GM19372 (cell line): ENCODE results near the gene MUC21.
"Not testable (repeated sequence)": the region's sequence is repeated elsewhere in the genome, so short reads cannot be mapped to it uniquely, and the experiment has no call there.

Experiments used
- ATAC-seq: cut with Tn5 transposase; IDR thresholded peaks from one replicate; pipeline ENCODE4 v1.9.1; 2021; ENCODE audit warnings: mild to moderate bottlenecking, low read depth, moderate library complexity; ENCODE audit not compliant: unreplicated experiment

MUC21 gene

DNA sequence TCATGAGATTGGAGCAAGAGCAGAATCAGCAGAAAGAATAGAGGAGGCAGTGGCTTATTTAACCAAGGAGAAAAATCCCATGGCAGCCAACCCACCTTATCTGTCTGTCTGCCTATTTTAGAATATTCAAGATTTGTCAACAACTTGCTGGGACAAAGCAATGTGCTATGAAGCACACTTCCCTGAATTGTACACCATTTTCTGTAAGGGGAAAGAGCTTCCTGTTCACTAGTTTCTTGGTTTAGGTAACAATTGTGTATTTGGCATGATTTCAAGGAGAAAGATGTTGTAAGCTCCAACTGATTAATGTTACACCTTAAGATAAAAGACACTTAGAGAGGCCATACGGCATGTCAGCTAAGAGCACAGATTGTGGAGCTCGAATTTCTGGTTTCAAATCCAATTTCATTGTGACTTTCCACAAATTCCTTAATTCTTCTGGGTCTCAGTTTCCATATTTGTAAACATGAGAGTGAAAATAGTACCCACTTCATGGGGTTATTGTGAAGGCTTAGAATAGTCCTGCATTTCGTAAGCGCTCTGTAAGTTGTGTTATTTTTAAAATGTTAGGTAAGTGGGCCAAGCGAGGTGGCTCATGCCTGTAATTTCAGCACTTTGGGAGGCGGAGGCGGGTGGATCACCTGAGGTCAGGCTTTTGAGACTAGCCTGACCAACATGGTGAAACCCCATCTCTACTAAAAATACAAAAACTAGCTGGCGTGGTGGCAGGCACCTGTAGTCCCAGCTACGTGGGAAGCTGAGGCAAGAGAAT lies 21.9 kb downstream of the MUC21 start:
- ATAC-seq = no peak

- no peak for ATAC-seq
Observed at GRCh38 chr6:31007694-31008093, 24.2 kb downstream of the MUC21 start.

- no peak for ATAC-seq
Observed at GRCh38 chr6:31008165-31008564, 24.6 kb downstream of the MUC21 start.

DNA sequence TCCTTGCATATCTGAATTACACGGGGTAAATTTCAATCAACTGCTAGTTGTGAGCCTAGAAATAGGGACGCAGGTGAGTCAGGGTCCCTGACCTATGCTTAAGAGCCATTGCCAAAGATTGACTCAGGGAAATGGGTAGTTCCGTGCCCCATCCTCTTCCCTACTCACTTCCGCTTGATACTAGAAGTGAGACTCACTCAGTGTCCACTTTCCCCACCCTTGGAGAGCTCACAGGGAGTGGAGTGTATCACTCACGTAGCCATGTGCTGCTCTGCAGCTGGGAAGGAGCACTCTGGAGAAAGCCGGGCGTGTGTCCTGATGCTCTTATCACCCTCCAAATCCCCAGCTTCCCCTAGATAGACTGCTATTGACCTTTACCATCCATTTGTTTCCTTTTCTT lies 26.2 kb downstream of the MUC21 start:
- no peak for ATAC-seq

- ATAC-seq = no peak
Observed at GRCh38 chr6:31010393-31011060, 27.0 kb downstream of the MUC21 start, which contains the start of gene MUC22. Gene MUC22 (plus strand): TSS chr6:31010474. CDS start chr6:31010707, 233 bp downstream.

DNA sequence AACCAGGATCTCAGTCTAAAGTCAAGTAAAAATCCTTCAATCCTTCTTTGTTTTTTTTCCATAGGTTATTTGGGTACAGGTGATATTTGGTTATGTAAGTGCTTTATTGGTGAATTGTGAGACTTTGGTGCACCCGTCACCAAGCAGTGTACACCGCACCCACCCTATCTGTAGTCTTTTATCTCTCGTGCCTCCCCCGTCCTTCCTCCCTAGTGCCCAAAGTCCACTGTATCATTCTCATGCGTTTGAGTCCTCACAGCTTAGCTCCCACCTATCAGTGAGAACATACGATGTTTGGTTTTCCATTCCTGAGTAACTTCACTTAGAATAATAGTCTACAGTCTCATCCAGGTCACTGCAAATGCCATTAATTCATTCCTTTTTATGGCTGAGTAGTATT lies 27.6 kb downstream of the MUC21 start:
- ATAC-seq = no peak

DNA sequence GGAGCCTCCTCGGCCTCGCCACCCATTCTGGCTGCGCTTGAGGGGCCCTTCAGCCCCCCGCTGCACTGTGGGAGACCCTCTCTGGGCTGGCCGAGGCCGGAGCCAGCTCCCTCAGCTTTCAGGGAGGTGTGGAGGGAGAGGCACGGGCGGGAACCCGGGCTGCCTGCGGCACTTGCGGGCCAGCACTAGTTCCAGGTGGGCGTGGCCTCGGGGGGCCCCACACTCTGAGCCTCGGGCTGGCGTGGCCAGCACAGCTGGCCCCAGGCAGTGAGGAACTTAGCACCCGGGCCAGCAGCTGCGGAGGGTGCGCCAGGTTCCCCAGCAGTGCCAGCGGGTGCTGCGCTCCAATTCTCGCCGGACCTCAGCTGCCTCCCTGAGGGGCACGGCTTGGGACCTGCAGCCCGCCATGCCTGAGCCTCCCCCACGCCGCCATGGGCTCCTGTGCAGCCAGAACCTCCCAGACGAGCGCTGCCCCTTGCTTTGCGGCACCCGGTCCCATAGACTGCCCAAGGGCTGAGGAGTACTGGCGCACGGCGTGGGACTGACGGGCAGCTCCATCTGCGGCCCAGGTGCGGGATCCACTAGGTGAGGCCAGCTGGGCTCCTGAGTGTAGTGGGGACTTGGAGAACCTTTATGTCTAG lies 33.3 kb downstream of the MUC21 start:
- ATAC-seq = no peak

DNA sequence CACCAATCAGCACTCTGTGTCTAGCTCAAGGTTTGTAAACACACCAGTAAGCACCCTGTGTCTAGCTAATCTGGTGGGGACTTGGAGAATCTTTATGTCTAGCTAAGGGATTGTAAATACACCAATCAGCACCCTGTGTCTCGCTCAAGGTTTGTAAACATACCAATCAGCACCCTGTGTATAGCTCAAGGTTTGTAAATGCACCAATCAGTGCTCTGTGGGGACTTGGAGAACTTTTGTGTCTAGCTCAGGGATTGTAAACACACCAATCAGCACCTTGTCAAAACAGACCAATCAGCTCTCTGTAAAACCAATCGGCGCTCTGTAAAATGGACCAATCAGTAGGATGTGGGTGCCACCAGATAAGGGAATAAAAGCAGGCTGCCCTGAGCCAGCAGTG lies 33.9 kb downstream of the MUC21 start:
- ATAC-seq = not testable (repeated sequence)

DNA sequence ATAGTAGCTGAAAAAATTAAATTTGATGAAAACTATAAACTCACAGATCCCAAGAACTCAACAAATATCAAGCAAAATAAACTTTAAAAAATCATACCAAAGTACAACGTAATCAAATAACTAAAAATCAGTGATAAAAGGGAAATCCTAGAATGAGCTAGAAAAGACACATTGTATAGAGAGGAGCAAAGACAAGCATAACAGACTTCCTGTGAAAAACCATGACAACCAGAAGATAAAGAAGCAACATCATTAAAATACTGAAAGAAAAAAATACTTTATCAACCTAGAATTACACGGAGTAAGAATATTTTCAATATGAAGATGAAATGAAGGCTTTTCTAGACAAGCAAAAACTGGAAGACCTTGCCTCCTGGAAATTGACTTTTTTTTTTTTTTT lies 36.5 kb downstream of the MUC21 start:
- no peak for ATAC-seq

DNA sequence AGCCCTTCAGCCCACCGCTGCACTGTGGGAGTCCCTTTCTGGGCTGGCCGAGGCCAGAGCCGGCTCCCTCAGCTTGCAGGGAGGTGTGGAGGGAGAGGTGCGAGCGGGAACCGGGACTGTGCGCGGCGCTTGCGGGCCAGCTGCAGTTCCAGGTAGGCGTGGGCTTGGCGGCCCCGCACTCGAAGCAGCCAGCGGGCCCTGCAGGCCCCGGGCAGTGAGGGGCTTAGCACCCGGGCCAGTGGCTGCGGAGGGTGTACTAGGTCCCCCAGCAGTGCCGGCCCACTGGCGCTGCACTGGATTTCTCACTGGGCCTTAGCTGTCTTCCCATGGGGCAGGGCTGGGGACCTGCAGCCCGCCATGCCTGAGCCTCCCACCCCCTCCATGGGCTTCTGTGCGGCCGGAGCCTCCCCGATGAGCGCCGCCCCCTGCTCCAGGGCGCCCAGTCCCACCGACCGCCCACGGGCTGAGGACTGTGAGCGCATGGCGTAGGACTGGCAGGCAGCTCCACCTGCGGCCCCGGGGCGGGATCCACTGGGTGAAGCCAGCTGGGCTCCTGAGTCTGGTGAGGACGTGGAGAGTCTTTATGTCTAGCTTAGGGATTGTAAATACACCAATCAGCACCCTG lies 37.2 kb downstream of the MUC21 start:
- not testable (repeated sequence) for ATAC-seq

DNA sequence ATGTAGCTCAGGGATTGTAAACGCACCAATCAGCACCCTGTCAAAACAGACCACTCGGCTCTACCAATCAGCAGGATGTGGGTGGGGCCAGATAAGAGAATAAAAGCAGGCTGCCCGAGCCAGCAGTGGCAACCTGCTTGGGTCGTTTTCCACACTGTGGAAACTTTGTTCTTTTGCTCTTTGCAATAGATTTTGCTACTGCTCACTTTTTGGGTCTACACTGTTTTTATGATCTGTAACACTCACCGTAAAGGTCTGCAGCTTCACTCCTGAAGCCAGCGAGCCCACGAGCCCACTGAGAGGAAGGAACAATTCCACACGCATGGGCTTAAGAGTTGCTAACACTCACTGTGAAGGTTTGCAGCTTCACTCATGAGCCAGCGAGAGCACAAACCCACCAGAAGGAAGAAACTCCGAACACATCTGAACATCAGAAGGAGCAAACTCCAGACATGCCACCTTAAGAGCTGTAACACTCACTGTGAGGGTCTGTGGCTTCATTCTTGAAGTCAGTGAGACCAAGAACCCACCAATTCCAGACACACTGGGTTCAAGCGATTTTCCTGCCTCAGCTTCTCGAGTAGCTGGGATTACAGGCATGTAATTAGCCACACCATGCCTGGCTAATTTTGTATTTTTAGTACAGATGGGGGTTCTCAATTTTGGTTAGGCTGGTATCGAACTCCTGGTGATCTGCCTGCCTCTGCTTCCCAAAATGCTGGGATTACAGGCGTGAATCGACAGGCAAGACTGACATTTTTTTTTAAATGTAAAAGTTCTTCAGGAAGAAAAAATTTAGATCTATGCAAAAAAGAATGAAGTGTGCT lies 38.4 kb downstream of the MUC21 start:
- ATAC-seq = not testable (repeated sequence)

DNA sequence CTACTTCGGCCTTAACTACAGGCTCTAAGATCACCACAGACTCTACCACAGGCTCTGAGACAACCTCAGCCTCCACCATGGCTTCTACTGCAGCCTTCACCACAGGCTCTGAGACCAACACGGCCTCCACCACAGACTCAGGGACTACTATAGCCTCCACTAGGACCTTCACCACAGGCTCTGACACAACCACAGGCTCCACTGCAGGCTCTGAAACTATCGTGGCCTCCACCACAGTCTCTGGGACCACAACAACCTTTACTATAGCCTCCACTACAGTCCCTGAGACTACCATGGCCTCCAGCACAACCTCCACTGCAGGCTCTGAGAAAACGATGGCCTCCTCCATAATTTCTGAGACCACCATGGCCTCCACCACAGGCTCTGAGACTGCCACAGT lies 42.1 kb downstream of the MUC21 start:
- no peak for ATAC-seq

DNA sequence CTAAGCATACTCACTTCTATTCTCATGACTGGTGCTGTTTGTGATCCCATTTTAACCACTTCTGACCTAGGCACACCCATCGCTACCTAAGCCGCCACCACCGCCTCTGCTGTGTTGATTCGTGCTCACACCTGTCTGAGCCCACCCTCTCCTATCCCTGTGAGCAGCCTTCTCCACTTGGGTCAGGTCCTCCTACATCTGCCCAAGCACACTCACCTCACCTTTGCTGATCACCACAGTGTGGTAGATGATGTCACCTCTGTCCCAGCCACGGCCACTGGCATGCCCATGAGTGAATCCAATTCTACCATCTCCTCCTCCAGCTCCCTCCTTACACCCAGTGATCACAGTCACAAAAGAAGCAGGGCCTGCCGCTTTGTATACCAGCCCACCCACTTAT lies 47.6 kb downstream of the MUC21 start:
- no peak for ATAC-seq

DNA sequence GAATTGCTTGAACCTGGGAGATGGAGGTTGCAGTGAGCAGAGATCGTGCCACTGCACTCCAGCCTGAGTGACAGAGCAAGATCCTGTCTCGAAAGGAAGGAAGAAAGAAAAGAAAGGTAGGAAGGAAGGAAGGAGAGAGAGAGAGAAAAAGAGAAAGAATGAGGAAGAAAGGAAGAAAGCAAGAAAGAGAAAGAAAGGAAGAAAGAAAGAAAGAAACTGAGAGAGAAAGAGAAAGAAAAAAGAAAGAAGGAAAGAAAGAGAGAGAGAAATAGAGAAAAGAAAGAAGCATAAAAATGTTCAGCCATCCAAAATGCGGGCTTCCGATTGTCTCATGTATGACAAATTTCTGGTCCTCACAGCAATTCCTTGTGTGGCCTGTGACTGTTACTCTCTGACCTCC lies 49.6 kb downstream of the MUC21 start:
- no peak for ATAC-seq

DNA sequence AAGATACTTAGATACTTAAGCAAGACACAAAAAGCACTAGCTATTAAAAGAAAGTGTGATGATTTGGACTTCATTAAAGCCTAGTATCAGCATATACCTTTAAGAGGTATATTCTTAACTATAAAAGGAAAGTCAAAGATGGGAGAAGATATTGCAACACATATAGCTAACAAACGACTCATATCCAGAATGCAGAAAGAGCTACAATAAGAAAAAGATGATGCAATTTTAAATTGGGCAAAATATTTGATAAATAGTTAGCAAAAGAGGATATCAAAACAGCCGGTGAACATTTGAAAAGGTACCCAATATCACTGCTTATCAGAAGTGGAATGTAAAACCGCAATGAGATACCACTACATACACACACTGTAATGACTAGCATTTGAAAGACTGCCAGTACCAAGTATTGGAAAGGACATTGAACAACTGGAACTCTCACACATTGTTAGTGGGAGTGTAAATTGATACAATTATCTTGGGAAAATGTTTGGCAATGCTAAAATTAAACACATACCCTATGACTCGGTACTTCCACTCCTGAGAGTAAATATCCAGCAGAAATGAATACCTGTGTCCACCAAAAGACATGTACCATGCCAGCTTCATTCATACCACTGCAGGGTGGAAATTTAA lies 52.5 kb downstream of the MUC21 start:
- no peak for ATAC-seq

DNA sequence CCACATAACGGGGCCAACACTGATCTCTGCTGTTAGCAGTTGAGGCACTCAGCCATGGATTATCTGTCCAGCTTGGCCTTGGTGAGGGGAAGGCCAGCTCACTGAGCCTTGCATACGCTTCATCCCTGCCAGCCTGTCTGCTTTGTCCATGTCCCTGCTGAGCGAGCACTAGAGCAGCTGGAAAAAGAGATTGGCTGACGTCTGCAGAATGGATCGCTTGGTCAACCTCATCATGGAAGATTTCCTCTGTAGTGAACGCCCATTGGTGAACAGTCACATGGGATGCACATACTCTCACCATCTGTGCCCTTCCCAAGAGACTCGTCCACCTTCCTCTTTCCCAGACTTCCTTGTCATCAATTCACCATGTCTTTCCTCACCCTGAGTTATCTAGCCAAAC lies 53.7 kb downstream of the MUC21 start:
- no peak for ATAC-seq

DNA sequence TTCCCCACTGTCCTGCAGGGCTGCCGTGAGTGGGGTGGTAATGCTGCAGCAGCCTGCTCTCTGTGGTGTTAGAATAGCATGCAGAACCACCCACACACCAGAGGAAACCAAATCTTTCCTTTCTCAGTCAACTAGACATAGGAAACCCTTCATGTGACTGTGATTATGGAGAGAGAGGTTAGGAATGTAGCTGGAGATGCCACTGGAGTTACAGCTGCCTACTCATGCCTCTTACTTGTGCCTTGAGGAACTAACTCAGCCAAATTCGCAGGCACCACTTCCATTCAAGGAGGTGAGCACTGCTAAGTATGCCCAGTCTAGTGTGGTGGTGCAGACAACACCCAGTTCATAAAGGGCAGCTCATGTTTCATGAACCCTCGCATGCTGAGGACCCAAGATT lies 54.2 kb downstream of the MUC21 start:
- ATAC-seq = no peak

- ATAC-seq = no peak
Observed at GRCh38 chr6:31038559-31038958, 55.0 kb downstream of the MUC21 start.
